GM21737 (cell line): ENCODE measurements around the gene CLEC2A.
A peak's percentile ranks its signal among the peaks of the same experiment; 100 is the strongest.
"Not testable (repeated sequence)": the region's sequence is repeated elsewhere in the genome, so short reads cannot be mapped to it uniquely, and the experiment has no call there.

Source experiments
- ATAC-seq: cut with Tn5 transposase; IDR thresholded peaks from one replicate; pipeline ENCODE4 v1.9.1; 2021; ENCODE audit warnings: mild to moderate bottlenecking, moderate library complexity; ENCODE audit not compliant: unreplicated experiment

The CLEC2A gene

GRCh38 chr12:9932270-9932669 lies at the start of gene CLEC2A:
CLEC2A (minus strand) TSS chr12:9932370; CDS start chr12:9932329, 41 bp downstream.
- ATAC-seq = no peak

- ATAC-seq = no peak
Observed at GRCh38 chr12:9980126-9980525, 48.0 kb upstream of the CLEC2A start.

GRCh38 chr12:9977916-9978315 lies 45.7 kb upstream of the CLEC2A start:
- no peak for ATAC-seq

- ATAC-seq = not testable (repeated sequence)
Observed at GRCh38 chr12:9976626-9977025, 44.5 kb upstream of the CLEC2A start.

- ATAC-seq = no peak
Observed at GRCh38 chr12:9975614-9976013, 43.4 kb upstream of the CLEC2A start.

GRCh38 chr12:9974731-9975130 lies 42.6 kb upstream of the CLEC2A start:
- not testable (repeated sequence) for ATAC-seq

- ATAC-seq = no peak
Observed at GRCh38 chr12:9973949-9974348, 41.8 kb upstream of the CLEC2A start.

- ATAC-seq = no peak
Observed at GRCh38 chr12:9971181-9971580, 39.0 kb upstream of the CLEC2A start, which contains the start of gene CLEC12A. CLEC12A (plus strand) TSS chr12:9971409; CDS start chr12:9971597, 188 bp downstream.

- no peak for ATAC-seq
Observed at GRCh38 chr12:9969673-9970072, 37.5 kb upstream of the CLEC2A start.

GRCh38 chr12:9961901-9962300 lies 29.7 kb upstream of the CLEC2A start:
- ATAC-seq = no peak

GRCh38 chr12:9961106-9961505 lies 28.9 kb upstream of the CLEC2A start:
- no peak for ATAC-seq

GRCh38 chr12:9960590-9960989 lies 28.4 kb upstream of the CLEC2A start:
- no peak for ATAC-seq

- no peak for ATAC-seq
Observed at GRCh38 chr12:9957834-9958233, 25.7 kb upstream of the CLEC2A start.

- ATAC-seq = not testable (repeated sequence)
Observed at GRCh38 chr12:9952954-9953729, 21.0 kb upstream of the CLEC2A start.

- peak; percentile 43 for ATAC-seq
Observed at GRCh38 chr12:9951026-9951675, 19.0 kb upstream of the CLEC2A start.

GRCh38 chr12:9948606-9949296 lies 16.6 kb upstream of the CLEC2A start:
- peak; percentile 87 for ATAC-seq

GRCh38 chr12:9947674-9948073 lies 15.5 kb upstream of the CLEC2A start:
- no peak for ATAC-seq

- ATAC-seq = no peak
Observed at GRCh38 chr12:9944391-9944790, 12.2 kb upstream of the CLEC2A start.

GRCh38 chr12:9943240-9943639 lies 11.1 kb upstream of the CLEC2A start:
- ATAC-seq = no peak

GRCh38 chr12:9941838-9942237 lies 9.7 kb upstream of the CLEC2A start:
- no peak for ATAC-seq

GRCh38 chr12:9940375-9940774 lies 8.2 kb upstream of the CLEC2A start:
- no peak for ATAC-seq

GRCh38 chr12:9936591-9936990 lies 4.4 kb upstream of the CLEC2A start:
- ATAC-seq = no peak
